KMS-11 (cell line): ENCODE data around the gene DBH.

Experiments
- H2AFZ ChIP-seq: fragments of 200-600 bp; sonication (generic); 2 replicates; pipeline ENCODE4 v1.6.1; 2016; ENCODE audit warnings: antibody characterized with exemption, mixed run types, low read depth
- H3K27ac ChIP-seq: fragments of 200-600 bp; sonication (generic); 2 replicates; pipeline ENCODE4 v1.6.1; 2016; ENCODE audit warnings: mild to moderate bottlenecking, mixed run types
- H3K27me3 ChIP-seq: fragments of 200-600 bp; sonication (generic); 2 replicates; pipeline ENCODE4 v1.6.1; 2017; ENCODE audit warnings: mild to moderate bottlenecking, low read depth, mixed run types, moderate library complexity; ENCODE audit not compliant: insufficient read depth
- H3K36me3 ChIP-seq: fragments of 200-600 bp; sonication (generic); 2 replicates; pipeline ENCODE4 v1.6.1; 2017; ENCODE audit warnings: mild to moderate bottlenecking, mixed run types; ENCODE audit not compliant: insufficient read depth
- H3K4me1 ChIP-seq: fragments of 200-600 bp; sonication (generic); 2 replicates; pipeline ENCODE4 v1.6.1; 2016; ENCODE audit warnings: mild to moderate bottlenecking, low read depth, mixed run types; ENCODE audit not compliant: poor library complexity, severe bottlenecking
- H3K4me2 ChIP-seq: fragments of 200-600 bp; sonication (generic); 2 replicates; pipeline ENCODE4 v1.7.0; 2016; ENCODE audit warnings: mild to moderate bottlenecking, mixed run types
- H3K4me3 ChIP-seq: fragments of 200-600 bp; sonication (generic); IDR thresholded peaks from 2 replicates; pipeline ENCODE4 v1.6.1; 2017; ENCODE audit warnings: low read depth, low read length, mixed read lengths; ENCODE audit not compliant: insufficient read depth
- H3K79me2 ChIP-seq: fragments of 200-600 bp; sonication (generic); 2 replicates; pipeline ENCODE4 v1.6.1; 2016; ENCODE audit warnings: low read depth, mixed run types; ENCODE audit not compliant: insufficient read depth
- H3K9ac ChIP-seq: fragments of 200-600 bp; sonication (generic); 2 replicates; pipeline ENCODE4 v1.6.1; 2016; ENCODE audit warnings: mild to moderate bottlenecking, mixed run types
- H4K20me1 ChIP-seq: fragments of 200-600 bp; sonication (generic); 2 replicates; pipeline ENCODE4 v1.6.1; 2016; ENCODE audit warnings: mild to moderate bottlenecking, mixed run types; ENCODE audit not compliant: insufficient read depth
- TF ChIP-seq, protein P1 (sequence below): fragments of 200-600 bp; sonication (generic); conservative IDR thresholded peaks from 2 replicates; pipeline ENCODE4 v1.6.1; 2017; ENCODE audit warnings: low read depth, mild to moderate bottlenecking, antibody characterized with exemption, low read length, moderate library complexity, mixed read lengths

The DBH gene

GRCh38 chr9:133598978-133599377 is 37.2 kb upstream of the DBH start:
- no peak overlapping the region for H3K4me2 ChIP-seq
- no peaks in the 10 kb centered on the region for H4K20me1 ChIP-seq
- H3K27me3 ChIP-seq = peaks cover 33% of the 10 kb centered on the region; the same call in 1 of the 2 replicates
- no peak overlapping the region for H3K4me3 ChIP-seq
- H2AFZ ChIP-seq = no peak overlapping the region
- TF ChIP-seq, protein P1, sequence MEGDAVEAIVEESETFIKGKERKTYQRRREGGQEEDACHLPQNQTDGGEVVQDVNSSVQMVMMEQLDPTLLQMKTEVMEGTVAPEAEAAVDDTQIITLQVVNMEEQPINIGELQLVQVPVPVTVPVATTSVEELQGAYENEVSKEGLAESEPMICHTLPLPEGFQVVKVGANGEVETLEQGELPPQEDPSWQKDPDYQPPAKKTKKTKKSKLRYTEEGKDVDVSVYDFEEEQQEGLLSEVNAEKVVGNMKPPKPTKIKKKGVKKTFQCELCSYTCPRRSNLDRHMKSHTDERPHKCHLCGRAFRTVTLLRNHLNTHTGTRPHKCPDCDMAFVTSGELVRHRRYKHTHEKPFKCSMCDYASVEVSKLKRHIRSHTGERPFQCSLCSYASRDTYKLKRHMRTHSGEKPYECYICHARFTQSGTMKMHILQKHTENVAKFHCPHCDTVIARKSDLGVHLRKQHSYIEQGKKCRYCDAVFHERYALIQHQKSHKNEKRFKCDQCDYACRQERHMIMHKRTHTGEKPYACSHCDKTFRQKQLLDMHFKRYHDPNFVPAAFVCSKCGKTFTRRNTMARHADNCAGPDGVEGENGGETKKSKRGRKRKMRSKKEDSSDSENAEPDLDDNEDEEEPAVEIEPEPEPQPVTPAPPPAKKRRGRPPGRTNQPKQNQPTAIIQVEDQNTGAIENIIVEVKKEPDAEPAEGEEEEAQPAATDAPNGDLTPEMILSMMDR = no peak
- H3K27ac ChIP-seq = no peak overlapping the region
- H3K79me2 ChIP-seq = no peaks in the 10 kb centered on the region
- no peaks in the 10 kb centered on the region for H3K36me3 ChIP-seq
- H3K9ac ChIP-seq = no peak overlapping the region
- H3K4me1 ChIP-seq = no peaks in the 10 kb centered on the region

GRCh38 chr9:133599470-133600173 is 36.5 kb upstream of the DBH start:
- Histone ChIP-seq H3K4me3 (no peak overlapping the region), H3K4me1 (no peaks in the 10 kb centered on the region), H3K36me3 (no peaks in the 10 kb centered on the region), H3K27ac (no peak overlapping the region), H4K20me1 (no peaks in the 10 kb centered on the region), H2AFZ (no peak overlapping the region), H3K4me2 (no peak overlapping the region), H3K9ac (no peak overlapping the region), H3K27me3 (peaks cover 35% of the 10 kb centered on the region; the same call in 1 of the 2 replicates), H3K79me2 (no peaks in the 10 kb centered on the region)
- TF ChIP-seq, protein P1 = no peak

- peaks cover 42% of the 10 kb centered on the region for H3K27me3 ChIP-seq
- H3K36me3 ChIP-seq = no peaks in the 10 kb centered on the region
- H3K4me3 ChIP-seq = no peak overlapping the region
- no peaks in the 10 kb centered on the region for H4K20me1 ChIP-seq
- TF ChIP-seq, protein P1 = no peak
- no peak overlapping the region for H3K9ac ChIP-seq
- no peak overlapping the region for H2AFZ ChIP-seq
- no peaks in the 10 kb centered on the region for H3K79me2 ChIP-seq
- no peak overlapping the region for H3K27ac ChIP-seq
- no peak overlapping the region for H3K4me2 ChIP-seq
- no peaks in the 10 kb centered on the region for H3K4me1 ChIP-seq
These were observed 35.4 kb upstream of the DBH start for GRCh38 chr9:133600739-133601138.

- Histone ChIP-seq H2AFZ (no peak overlapping the region), H3K9ac (no peak overlapping the region), H3K4me1 (no peaks in the 10 kb centered on the region), H3K36me3 (no peaks in the 10 kb centered on the region), H4K20me1 (no peaks in the 10 kb centered on the region), H3K4me2 (no peak overlapping the region), H3K79me2 (no peaks in the 10 kb centered on the region), H3K27ac (no peak overlapping the region), H3K4me3 (no peak overlapping the region), H3K27me3 (peaks cover 52% of the 10 kb centered on the region)
- TF ChIP-seq, protein P1 = no peak
These were observed 34.4 kb upstream of the DBH start for GRCh38 chr9:133601746-133602145.
